ENCODE data around the gene LRGUK.
"Not testable (repeated sequence)": the region's sequence is repeated elsewhere in the genome, so short reads cannot be mapped to it uniquely, and the experiment has no call there.

The LRGUK gene

DNA sequence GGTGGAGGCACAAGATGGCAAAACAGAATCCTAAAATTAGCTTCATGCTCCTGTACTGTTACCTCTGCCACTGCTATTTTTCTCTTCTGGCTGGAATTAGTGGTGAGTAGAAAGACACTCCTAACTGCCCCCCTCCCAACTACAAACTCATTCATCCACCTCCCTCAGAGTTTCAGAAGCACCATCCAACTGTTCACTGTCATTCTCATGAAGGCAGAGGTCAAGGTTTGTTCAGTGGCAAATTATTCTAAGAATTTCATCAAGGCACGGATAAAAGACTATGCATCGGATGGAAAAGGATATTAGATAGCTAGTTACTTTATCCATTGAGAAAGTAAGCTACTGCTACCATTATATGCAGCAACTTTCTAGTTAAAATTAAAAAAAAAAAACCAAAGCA lies 59.7 kb downstream of the LRGUK start:
- DNase-seq, result no peak

DNA sequence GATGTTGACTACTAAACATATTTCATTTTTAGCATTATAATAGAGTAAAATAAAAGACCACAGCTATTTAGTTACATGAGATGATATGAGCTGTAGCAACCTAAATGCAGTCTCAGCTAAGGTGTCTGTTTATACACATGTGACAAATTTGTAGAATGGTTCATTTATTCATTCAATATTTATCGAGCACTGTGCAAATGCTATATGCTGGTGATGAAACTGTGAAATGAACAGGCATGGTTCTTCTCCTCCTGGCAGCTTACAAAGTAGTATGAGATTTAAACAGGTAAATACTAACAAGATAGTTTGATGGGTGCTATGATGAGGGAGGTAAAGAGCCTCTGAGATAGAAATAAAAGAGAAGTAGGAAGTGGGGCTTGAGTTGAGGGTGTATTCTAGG lies 60.8 kb downstream of the LRGUK start:
- DNase-seq, result no peak

DNA sequence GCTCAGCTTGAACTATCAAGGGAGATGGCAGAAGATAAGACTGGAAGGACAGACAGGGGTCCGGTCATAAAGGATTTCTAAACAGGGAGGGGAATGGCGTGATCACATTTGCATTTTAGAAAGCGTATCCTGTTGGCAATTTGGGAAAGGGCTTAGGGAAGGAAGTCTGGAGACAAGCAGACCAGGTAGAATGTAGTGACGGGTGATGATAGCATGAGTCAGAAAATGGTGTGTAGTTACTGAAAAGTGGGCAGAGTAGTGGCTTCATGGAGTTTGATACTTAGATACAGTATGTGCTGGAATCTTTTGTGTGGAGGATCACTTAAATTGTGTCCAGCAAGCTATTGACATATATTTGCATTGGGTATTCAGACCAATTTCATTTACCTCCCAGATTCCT lies 61.2 kb downstream of the LRGUK start:
- DNase-seq, result no peak

DNA sequence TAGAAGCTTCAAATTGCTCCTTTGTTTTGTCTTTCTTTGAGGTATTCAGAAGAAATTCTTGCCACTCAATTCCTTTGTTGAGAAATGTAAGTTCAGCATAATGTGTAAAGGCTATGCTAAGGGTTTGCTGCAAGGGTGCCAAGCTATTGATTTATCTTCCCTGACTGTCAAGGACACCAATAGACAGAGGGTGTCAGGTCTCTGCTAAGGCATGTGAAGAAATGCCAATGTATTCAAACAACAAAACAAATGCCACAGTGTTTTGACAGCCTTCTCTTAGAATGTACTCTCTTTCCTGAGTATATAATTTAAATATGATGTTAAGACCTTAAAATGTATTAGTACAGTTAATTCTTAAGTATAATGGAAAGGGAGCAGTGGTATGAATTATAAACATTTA lies 62.4 kb downstream of the LRGUK start:
- DNase-seq, result no peak

DNA sequence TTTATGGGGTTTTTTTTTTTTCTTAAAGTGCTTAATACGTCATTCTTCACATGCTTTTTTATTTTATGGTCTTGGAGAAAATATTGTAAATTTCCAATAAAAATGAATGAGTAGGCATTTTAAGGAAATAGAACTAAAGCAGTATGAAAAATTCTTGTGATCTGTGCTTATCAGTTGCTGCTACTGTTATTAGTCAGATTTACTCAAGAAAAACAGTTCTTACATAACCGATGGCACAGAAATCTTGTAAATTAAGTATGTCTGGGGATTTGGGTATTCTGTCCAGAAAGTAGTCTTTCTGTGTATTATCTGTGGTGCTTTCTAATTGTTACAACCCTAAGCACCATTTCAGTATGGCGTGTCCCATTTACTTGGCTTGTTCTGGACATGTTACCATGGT lies 64.7 kb downstream of the LRGUK start:
- no peak for DNase-seq

DNA sequence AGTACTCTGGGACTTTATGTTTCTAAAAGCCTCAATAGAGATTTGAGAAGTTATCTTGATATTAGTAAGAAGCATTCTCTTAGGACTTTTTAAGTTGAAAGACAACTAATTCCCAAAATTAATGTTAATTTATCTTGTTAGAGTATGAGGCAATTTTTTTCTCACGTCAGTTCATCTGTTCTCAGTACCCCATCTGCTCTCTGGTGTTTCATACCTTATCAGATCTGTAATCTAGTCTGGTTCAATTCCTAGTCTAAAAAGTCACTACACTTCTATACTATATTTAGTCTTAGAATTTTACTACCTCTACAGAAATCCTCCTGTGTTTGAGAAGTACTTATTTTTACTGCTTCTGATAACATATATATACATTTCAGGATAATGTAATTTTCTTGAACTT lies 66.1 kb downstream of the LRGUK start:
- no peak for DNase-seq

DNA sequence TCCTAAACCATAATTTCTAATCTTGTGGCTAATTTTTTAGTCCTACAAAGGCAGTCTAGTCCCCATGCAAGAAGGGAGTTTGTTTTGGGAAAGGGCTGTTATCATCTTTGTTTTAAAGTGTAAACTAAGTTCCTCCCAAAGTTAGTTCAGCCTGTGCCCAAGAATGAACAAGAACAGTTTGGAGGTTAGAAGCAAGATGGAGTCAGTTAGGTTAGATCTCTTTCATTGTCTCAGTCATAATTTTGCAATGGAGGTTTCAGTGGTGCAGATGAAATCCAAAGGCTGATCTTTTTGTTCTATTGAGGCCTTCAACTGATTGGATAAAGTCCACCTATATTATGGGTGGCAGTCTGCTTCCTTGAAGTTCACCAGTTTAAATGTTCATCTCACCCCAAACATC lies 68.1 kb downstream of the LRGUK start:
- DNase-seq, result no peak

DNA sequence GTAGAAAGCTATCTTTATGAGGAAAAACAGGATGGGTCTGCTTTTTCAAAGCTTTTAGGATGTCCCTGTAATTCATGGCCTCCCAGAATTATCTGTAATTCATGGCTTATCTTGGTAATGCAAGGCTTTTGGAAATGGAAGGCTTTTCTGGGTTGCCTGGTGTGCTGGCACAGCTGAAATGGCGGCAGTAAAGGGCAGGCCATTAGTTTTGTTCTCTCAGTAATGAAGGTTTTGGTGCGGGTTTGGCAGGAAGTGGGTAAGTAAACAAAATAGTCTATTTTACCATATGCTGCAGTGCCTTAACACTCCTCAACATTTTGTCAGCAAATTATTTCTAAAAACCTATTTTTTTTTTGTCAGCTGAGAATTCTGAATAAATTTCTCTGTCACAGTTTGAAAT lies 69.3 kb downstream of the LRGUK start:
- DNase-seq, result no peak

DNA sequence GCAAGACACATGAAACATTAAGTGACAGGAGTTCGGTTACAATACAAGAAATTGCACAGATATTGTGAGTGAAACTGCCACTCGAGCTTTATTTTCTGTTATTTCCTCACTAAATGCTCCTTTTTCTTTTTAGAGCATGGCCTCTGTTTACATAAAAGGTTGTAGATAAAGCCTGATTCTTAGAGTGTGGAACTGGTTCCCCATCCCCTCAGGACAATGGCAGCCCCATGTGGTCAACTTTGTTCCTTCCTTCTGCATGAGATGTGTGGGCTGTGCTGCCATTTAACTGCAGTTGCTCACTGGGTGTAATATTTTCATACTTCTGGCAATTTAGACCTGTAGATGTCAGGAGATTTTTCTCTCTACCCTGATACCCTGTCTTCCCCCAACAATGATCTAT lies 70.2 kb downstream of the LRGUK start:
- DNase-seq, result no peak

DNA sequence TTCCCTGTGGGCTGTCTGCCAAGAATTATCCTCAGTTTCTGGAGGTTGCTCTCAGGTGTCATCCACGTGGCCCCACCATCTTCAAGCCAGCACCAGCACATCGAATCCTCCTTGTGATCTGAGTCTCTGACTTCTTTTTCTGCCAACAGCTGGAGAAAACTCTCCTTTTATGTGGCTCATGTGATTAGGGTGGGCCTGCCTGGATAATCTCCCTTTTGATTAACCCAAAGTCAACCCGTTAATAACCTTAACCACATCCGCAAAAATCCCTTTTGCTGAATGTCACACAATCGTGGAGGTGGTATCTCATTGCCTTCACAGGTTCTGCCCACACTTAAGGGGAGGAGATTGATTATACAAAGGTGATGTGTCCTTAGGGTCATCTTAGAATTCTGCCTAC lies 73.8 kb downstream of the LRGUK start:
- no peak for DNase-seq

DNA sequence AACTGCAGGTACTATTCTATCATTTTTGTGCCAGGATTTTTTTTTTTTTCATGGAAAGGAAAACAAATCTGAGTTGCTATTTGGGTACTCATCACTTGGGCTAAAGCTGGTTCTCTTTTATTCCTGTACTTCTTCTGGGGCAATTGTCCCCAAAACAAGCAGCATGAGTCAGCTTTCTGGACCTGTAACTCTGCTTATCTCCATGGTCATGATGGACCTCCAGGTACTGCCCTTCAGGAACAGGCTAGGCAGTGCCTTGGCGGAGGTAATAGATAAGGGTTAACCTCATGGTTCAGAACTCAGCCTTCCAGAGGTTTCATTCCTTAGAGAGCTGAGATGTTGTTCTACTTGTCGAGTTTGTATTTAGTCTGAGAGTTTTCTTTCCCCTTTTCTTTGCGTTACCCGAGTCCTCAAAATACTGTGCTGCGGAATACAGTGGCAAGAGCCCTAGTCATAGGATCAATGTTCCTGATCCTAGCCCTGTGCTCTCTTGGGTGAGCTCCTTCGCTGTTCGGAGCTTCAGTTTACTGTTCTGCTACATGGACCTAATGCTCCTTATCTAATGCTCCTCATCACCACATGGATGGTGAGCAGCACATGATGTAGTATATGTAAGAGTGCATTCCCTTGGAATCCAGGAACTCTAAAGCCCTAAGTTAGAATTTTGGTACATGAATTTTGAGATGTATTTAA lies 74.6 kb downstream of the LRGUK start:
- no peak for DNase-seq

DNA sequence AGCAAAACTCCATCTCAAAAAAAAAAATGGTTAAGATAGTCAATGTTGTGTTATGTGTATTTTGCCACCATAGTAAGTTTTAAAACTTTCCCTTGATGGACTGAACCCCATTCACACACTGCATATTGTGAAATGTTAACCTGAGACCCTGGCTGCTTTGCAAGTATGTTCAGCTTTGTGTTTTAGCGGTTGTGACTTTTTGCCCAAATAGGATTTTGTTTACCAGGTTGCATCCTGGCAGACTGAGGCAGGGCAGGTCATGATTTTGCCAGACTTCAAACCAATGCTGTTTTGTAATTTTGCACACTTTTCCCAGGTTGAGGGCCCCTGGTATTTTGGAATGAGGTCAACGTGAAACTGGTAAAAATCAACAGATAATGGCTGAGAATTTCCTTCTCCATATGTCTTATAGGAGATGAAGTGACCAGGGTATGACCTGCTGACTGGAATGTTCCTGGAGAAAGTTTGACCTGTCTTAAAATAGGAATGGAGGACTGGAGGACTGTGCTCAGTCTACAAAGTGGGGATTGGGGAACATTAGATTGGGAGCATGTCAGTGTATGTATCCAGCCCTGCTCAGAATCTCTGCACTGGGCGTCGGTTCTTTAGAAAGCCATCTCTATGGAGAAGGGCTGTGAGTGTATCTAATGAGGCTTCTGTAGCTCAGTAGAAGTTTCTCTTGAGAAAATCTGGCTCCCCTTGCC lies 76.2 kb downstream of the LRGUK start:
- no peak for DNase-seq

DNA sequence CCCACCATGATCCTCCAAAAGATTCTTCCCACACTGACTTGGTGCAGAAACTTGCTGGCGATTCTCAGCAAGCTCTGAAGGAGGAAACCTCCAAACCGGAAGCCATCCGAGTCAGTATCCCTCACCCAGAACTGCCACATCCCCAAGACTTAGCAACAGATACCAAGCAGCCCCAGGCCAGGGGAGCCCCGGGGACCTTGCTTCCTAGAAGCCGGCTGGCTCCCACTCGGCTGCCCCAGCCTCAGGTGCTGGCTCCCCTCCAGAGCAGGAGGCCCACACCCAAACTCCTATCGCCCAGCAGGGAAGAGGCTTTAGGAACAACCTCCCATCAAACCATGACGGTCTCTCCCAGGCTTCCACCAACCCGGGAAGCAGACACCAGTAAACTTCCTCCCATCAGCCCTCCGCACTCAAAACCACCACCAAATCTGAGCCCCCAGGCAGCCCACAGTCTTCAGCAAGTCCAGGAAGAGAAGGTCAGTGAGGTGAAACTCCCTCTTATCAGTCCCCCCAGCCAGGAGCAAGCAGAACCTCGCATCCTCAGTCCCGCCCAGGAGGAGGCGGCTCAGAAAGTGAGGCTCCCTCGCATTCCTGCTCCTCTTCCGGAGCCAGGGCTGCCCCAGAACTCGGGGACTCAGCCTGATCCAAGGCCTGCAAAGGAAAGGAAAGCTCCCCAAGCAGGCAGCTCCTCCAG lies 82.3 kb downstream of the LRGUK start:
- DNase-seq, result no peak

DNA sequence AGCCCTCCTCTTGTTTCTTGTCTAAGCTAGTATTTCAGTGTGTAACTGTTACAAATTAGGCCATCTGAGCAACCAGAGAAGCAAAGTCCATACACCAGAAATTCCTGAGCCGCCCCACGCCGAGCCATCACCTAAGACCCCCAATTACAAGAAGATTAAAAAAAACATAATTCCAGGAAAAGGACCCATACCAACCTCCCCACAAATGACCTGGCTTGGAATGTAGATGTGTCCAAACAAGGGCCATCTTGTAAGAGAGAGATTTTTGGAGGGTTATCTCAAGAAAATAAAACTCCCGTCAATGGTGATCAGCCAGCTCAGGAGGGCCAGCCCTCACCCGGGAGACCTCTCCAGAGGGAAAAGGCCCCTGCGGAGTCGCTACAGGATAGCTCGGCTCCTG lies 83.1 kb downstream of the LRGUK start:
- DNase-seq, result no peak

DNA sequence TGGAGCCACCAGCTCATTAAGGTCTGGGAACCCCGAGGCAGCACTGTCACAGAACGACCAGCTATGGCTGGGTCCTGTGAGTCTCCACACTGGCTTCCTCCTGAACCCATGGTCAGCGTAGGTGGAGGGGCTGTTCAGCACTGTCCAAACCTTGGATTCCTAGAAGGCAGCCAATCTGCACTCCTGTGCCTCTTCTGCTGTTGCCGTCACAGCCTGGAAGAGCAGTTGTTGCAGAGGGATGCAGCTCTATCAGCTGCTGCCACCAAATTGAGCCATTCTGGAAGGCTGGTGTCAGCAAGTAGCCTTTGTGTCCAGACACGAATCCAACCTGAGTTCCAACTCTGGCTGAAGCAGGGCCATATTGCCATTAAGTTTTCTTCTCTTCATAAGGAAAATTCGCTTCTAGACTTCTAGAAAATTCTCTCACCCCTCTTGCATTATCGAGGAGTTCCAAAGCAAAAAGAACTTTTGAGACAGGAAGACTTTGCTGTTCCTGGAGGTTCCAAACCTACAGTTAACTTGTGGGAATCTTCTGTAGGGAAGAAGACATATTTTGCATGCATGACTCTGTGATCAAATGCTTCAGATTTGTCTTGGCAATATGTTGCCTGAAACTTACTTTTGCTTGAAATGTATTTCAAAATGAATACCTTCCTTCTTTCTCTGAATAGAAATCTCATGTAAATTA lies 84.0 kb downstream of the LRGUK start:
- no peak for DNase-seq

DNA sequence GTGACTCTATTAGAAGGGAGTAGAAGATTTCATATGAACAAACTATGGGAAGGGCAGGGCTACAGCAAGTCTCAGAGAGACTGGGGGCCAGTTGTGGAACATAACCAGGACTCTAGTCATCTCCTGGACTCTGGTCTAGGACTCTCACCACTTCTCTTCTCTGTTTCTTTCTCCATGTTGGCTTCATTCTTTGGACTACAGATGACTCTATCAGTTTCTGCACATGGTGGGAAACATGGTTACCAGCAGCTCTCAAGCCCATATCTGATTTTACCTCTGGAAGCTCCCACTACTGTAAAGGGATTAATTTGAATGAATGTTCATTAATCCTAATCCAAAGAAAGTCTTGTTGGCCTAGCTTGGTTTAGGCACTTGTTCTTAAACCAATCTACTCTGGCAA lies 84.7 kb downstream of the LRGUK start:
- no peak for DNase-seq

DNA sequence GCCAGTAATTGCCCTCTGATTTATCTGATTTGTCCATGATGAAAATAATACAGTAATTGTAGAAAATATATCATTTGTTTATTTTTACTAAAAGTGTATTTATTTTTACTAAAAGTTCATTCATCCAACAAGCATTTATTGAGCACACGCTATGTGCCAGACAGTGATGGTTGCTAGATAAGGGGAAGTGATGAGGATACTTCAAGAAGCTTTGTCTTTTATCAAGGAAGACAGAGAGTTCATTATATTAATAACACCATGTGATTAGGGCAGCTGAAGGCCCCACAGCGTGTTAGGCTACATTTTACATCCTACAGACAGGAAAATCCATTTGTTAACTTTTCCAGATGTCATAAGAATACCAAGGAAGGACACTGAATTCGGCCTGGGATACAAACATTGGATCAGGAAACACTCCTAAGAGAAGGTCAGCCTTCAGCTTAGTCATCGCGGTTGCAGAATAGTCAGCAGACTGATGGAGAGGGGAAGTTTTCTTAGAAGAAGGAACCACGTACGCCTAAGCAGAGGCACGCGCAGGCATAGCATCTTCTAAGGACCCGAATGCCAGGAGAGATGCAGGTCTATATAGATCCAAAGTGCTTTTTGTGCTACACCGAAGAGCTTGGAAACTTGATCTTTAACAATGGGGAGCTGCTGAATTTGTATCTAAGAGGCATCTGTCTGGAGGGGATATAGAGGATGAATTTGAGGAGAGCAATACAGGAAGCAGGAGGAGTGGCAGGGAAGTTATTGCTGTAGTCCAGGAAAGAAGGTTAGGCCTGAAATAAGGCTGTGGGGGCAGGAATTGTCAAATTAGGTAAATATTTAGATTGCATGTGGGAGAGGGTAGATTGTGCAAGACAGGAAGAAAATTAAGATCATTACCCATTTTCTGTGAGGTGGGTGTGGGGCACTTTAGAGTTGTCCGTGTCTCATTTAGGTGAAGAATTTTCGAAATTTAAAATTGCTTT lies 85.7 kb downstream of the LRGUK start:
- DNase-seq, result no peak

DNA sequence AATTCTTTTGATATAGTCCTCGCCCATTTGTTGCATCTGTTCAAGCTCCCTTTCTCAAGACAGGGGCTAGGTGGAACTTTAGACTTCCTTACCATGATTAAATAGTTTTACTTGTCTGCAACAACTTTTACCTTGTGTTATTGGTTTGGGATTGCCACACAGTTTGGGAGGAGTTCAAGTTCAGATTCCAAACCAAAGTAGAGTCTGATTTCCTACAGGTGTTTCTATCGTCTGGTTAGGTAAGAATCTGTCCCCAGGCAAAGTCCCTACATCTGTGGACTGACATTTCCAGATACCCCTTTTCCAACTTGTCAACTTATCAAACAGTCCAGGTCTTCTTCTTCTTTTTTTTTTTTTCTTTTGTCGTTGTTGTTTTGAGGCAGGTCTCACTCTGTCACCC lies 93.1 kb downstream of the LRGUK start:
- DNase-seq, result no peak

DNA sequence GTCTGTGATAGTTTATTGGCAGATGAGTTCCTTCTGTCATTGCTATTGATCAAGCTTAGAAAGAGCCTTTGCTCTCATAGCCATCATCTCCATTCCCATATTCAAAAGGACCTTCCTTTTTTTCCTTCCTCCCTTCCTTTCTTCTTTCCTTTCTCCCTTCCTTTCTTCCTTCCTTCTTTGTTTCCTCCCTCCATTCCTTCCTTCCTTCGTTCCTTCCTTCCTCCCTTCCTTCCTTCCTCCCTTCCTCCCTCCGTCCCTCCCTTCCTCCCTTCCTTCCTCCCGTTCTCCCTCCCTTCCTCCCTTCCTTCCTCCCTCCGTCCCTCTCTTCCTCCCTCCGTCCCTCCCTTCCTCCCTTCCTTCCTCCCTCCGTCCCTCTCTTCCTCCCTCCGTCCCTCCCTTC lies 104.2 kb downstream of the LRGUK start:
- not testable (repeated sequence) for DNase-seq

DNA sequence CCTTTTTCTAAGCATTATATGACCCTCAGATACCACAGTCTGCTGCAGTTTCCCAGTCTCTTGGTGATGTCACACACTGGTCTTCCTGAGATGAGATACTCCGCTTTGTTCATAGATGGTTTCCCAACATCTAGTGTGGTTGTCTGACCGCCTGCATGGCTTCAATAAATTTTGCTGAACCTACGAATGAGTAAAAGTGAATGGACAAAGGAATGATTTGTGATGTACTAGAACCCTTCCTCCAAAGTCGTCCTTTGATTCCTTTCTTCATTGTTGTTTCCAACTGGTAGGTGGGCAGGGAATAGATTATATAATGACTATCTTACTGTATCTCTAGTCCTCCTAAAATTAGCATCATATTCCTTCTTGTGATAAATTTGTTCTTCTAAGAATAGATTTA lies 107.1 kb downstream of the LRGUK start:
- DNase-seq, result no peak

DNA sequence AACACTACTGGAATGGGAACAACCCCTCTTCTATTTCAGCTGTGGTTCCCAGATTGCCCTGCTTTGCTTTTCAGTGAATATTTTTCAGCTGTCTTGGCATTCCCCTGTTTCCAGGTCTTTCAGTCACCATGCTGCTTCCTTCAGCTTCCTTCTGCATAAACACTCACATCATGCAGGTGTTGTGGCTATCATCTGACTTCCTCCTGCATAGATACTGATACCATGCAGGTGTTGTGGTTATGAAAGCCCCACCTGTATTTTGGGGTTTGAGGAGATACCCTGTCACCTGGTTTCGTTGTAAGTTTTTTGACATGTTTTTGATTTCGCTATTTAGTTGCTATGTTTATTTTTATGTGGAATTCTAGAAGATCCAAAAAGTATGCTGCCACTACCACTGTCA lies 118.1 kb downstream of the LRGUK start:
- DNase-seq, result no peak

DNA sequence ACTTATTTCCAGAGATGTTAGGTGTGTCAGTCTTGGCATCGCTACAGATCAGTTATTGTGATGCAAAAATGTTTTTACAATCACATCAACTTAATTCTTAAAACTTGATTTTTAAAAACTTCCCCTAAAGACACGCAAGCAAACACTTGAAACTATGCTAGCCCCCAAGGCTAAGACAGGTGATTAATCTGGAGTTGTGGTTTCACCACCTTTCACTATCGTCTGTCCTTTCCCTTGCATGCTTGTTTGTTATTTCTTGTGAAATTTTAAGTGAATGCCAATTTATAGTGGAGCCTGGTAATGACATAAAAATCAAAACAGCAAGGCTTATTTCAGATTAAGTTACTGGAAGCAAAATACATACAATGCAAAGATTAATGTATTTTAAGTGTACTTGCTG lies 119.2 kb downstream of the LRGUK start:
- DNase-seq, result no peak

DNA sequence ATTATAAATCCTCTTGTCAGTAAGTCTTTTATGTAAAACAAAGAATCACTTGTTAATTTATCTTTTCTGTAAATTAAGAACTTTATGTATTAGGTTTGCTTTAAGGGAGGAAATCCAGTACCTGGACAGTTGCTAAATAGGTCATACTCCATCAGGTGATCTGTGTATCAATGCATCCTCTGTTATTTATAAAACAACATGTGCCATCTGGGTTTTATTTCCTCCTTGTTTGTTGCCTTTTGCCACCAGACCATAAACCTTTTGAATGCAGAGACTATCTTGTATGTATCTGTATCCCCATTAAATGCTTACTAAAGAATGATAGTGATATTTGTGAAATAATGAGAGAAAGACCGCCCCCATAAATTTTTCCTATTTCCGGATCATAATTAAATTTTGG lies 119.6 kb downstream of the LRGUK start:
- DNase-seq, result no peak

Data from activated gamma-delta T cell (primary cell).